Globus pallidus (tissue), 1 donor: ENCODE results near the gene CUBN.
A peak's percentile ranks its signal among the peaks of the same experiment; 100 is the strongest.
"Not testable (repeated sequence)": the region's sequence is repeated elsewhere in the genome, so short reads cannot be mapped to it uniquely, and the experiment has no call there.

Experiments used
- DNase-seq: peaks from one replicate; pipeline ENCODE4 v3.0.0-alpha.2; 2015; ENCODE audit warnings: low spot score

The CUBN gene

DNA sequence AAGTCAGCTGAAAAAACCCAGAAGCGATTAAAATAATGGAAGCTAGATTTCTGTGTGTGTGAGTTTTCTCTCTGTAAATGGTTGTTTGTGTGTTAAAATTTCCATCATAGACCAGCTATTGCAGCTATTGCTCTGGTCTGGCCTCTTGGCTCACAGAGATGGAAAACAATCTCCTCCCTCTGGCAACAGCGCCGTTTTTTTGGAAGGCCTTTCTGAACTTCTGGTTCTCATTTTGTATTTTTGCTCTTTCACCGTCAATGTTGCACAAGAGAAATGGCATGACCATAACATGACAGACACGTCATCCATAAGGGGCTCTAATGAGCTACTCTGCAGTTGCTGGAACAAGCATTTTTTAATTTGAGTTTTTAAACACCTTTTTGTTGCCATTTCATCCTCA, 91.0 kb downstream of the CUBN start:
- no peak for DNase-seq

- no peak for DNase-seq
Measured at GRCh38 chr10:17037910-17038309, 91.7 kb downstream of the CUBN start.

- DNase-seq = no peak
Measured at GRCh38 chr10:17035446-17035845, 94.2 kb downstream of the CUBN start.

DNA sequence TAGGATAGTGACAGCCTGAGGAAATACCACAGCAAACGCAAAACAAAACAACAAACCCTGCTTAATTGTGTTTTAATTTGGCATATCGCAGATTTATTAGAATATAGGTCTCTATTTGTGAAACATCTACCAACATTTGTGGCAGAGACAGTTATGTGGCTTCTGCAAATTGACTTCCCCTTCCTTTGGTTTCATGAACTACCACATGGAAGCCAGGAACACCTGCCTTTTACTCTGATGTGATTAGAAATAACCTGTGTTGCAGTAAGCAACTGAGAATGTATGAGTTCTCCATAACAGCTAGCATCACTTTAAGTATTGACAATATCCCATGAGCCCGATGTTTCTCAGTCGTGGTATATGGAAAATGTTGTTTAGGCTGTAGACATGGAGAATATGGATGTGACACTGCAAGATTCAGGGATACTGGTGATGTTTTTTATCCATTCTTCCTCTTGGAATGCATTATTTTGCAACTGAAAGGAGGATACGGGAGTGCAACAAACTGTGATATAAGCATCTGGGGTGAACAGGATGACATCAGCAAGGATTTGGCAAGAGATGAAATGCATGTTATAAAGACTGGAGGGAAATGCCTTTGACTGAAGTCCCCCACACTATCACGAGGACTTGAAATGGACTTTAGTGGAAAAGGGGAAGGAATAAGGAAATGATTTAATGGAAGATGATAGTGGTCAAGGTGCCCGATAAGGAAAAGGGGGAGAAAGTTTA, 95.9 kb downstream of the CUBN start:
- no peak for DNase-seq

DNA sequence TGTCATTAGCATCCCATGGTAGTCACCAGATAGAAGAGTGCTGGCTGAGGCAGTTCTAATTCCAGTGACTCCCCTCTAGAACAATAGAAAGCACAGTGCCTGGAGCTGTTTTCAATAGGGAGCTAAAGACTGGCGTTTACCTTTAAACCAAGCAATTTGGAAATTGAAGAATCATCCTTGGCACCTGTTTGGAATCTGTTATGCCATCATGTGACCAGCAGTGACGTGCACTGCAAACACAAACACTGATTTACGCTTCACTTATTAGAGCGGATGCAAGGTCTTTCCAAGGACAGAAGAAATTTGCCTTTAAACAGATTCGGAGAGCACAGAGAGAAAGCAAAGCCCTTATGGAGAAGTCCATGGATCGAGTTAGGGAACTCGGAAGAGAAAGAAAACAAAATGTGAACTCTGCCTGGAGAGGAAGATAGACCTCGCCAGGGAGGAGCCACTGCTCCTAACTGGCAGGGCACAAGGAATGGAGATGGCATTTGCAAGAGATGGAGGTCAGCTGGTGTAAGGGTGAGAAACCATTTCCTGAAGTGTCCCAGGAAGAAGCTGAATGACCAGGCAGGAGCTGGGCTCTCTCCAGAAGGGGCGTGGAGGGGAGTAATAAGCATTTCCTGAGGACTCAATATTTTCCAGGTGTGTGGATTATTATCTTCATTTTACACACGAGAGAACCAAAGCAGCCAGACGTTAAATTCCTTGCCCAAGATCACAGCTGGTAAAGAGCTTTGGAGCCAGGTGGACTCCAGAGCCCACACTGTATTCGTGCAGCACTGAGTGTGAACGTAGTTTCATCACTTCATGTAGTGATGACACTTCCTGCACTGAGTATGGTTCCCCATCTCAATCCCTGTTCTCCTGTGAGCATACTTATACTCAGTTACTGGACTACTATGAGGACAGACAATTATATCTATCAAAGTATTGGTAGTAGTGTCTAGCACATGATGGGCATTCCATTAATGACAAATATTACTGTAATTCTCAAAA, 97.7 kb downstream of the CUBN start:
- DNase-seq = no peak

DNA sequence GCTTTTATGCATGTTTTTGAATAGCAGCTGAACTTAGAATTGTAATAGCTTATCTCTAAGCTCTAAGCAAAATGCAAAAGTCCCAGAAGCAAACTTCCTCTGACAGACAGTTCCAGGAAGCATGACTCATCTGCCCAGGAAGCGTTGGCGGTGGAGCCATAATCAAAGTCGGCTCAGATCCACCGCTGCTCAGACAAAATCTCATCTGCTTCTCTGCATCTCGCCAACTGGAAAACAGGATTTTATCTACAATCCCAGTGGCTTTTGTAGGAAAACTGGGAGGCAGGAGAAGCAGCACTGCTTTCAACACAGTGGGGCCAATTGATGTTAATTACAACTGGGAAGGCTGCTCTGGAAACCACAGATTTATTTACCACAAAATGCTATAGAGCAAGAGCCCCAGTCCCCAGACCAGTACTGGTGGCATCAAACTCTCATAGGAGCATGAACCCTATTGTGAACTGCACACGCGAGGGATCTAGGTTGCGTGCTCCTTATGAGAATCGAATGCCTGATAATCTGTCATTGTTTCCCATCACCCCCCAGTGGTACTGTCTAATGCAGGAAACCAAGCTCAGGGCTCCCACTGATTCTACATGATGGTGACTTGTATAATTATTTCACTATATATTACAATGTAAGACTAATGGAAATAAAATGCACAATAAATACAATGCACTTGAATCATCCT, 99.9 kb downstream of the CUBN start:
- peak; percentile 7 for DNase-seq

- no peak for DNase-seq
Measured at GRCh38 chr10:17029239-17029580, 100.4 kb downstream of the CUBN start.

DNA sequence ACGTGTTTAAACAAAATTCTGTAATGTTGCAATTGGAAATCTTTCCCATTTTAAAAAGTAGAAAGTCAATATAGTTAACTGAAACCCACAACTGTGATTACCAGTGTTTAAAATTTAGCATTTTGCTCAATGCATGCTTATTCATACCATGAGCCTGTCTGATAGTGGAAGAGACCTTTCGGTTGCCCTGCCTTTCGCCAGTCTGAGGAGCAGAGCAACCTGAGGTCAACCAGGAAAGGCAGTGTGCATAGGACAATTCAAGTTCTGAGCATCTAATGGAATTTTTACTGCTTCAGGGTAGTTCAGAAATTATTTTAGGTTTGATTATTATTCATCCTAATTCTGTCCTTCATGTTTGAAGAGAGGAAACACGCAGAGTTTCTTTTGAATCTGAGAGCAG, 100.8 kb downstream of the CUBN start:
- no peak for DNase-seq

GRCh38 chr10:17026686-17027485, 102.7 kb downstream of the CUBN start:
- no peak for DNase-seq

GRCh38 chr10:17025444-17026295, 103.9 kb downstream of the CUBN start:
- no peak for DNase-seq

GRCh38 chr10:17024461-17024860, 105.2 kb downstream of the CUBN start:
- no peak for DNase-seq

GRCh38 chr10:17023386-17024298, 106.0 kb downstream of the CUBN start:
- no peak for DNase-seq

- no peak for DNase-seq
Measured at GRCh38 chr10:17022896-17023295, 106.7 kb downstream of the CUBN start.

- DNase-seq = no peak
Measured at GRCh38 chr10:17022466-17022825, 107.2 kb downstream of the CUBN start.

- DNase-seq = no peak
Measured at GRCh38 chr10:17021656-17022465, 107.8 kb downstream of the CUBN start.

- no peak for DNase-seq
Measured at GRCh38 chr10:17019696-17020095, 109.9 kb downstream of the CUBN start.

GRCh38 chr10:17013131-17013983, 116.3 kb downstream of the CUBN start:
- DNase-seq = not testable (repeated sequence)

- DNase-seq = not testable (repeated sequence)
Measured at GRCh38 chr10:17012731-17013130, 116.9 kb downstream of the CUBN start.
